Loucy (cell line): ENCODE data around the gene DRD1.

Experiments
- H2AFZ ChIP-seq: fragments of 200-600 bp; sonication (generic); 2 replicates; pipeline ENCODE4 v1.6.0; 2016; ENCODE audit warnings: antibody characterized with exemption, mild to moderate bottlenecking, low read length, moderate library complexity
- H3F3A ChIP-seq: fragments of 200-600 bp; 2 replicates; pipeline ENCODE4 v1.6.0; 2016; ENCODE audit warnings: antibody characterized with exemption, low read depth, mild to moderate bottlenecking
- H3K27me3 ChIP-seq: fragments of 200-600 bp; sonication (generic); 2 replicates; pipeline ENCODE4 v1.6.1; 2014; ENCODE audit warnings: low read length, mild to moderate bottlenecking; ENCODE audit not compliant: insufficient read depth, poor library complexity, severe bottlenecking
- H3K36me3 ChIP-seq: fragments of 200-600 bp; sonication (generic); 2 replicates; pipeline ENCODE4 v1.6.1; 2016; ENCODE audit warnings: low read length; ENCODE audit not compliant: insufficient read depth
- H3K4me1 ChIP-seq: fragments of 200-600 bp; sonication (generic); 2 replicates; pipeline ENCODE4 v1.5.1; 2014; ENCODE audit warnings: low read length, mild to moderate bottlenecking; ENCODE audit not compliant: insufficient read depth, poor library complexity, severe bottlenecking
- H3K4me2 ChIP-seq: fragments of 200-600 bp; sonication (generic); 2 replicates; pipeline ENCODE4 v1.6.0; 2014; ENCODE audit warnings: antibody characterized with exemption, low read length, low read depth, mild to moderate bottlenecking; ENCODE audit not compliant: poor library complexity, severe bottlenecking
- H3K4me3 ChIP-seq: fragments of 200-600 bp; sonication (generic); 2 replicates; pipeline ENCODE4 v1.5.1; 2014; ENCODE audit warnings: low read length, mild to moderate bottlenecking, mixed read lengths; ENCODE audit not compliant: poor library complexity, severe bottlenecking
- H3K79me2 ChIP-seq: fragments of 200-600 bp; sonication (generic); 2 replicates; pipeline ENCODE4 v1.6.1; 2014; ENCODE audit warnings: low read length; ENCODE audit not compliant: insufficient read depth
- H3K9ac ChIP-seq: fragments of 200-600 bp; sonication (generic); 2 replicates; pipeline ENCODE4 v1.6.0; 2014; ENCODE audit warnings: mild to moderate bottlenecking, low read depth, low read length, moderate library complexity; ENCODE audit not compliant: poor library complexity, severe bottlenecking
- H3K9me2 ChIP-seq: fragments of 200-600 bp; sonication (generic); replicated peaks from 2 replicates; pipeline ENCODE4 v1.6.1; 2016; ENCODE audit warnings: low read depth, low read length, mixed read lengths
- H3K9me3 ChIP-seq: fragments of 200-600 bp; sonication (generic); 2 replicates; pipeline ENCODE4 v1.6.1; 2014; ENCODE audit warnings: mild to moderate bottlenecking, antibody characterized with exemption, low read length, low read depth; ENCODE audit not compliant: insufficient read depth
- H4K20me1 ChIP-seq: fragments of 200-600 bp; sonication (generic); 2 replicates; pipeline ENCODE4 v1.6.0; 2014; ENCODE audit warnings: antibody characterized with exemption, low read length, mild to moderate bottlenecking; ENCODE audit not compliant: insufficient read depth, poor library complexity, severe bottlenecking
- EZH2phosphoT487 ChIP-seq: fragments of 200-600 bp; IDR thresholded peaks from 2 replicates; pipeline ENCODE4 v1.6.1; 2018; ENCODE audit warnings: antibody characterized with exemption, mild to moderate bottlenecking, moderate library complexity, borderline replicate concordance
- TF ChIP-seq, protein P1 (sequence below): fragments of 200-600 bp; sonication (generic); conservative IDR thresholded peaks from 2 replicates; pipeline ENCODE4 v1.5.1; 2014; ENCODE audit warnings: mild to moderate bottlenecking, antibody characterized with exemption, low read length

Gene DRD1

DNA sequence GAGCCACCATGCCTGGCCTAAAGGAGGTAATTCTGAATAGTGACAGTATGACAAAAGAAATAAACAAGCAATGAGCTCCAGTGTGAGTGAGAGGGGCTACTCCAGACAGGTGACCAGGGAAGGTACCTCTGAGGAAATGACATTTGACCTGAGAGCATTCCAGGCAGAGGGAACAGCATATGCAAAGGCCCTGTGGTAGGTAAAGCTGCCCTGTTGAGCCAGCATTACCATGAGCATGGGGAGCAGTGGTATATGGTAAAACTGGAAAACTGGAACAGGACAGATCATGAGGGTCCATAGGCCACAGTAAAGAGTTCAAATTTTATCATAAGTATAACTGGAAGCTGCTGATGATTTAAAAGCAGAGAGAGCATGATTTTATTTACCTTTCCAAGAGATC is 28.4 kb upstream of the DRD1 start:
- H2AFZ ChIP-seq, result no peak overlapping the region
- no peaks in the 10 kb centered on the region for H3K79me2 ChIP-seq
- no peaks in the 10 kb centered on the region for H3K36me3 ChIP-seq
- H3K9me2 ChIP-seq, result no peaks in the 10 kb centered on the region
- no peaks in the 10 kb centered on the region for H3F3A ChIP-seq
- TF ChIP-seq EZH2phosphoT487, result no peak
- TF ChIP-seq, protein P1, sequence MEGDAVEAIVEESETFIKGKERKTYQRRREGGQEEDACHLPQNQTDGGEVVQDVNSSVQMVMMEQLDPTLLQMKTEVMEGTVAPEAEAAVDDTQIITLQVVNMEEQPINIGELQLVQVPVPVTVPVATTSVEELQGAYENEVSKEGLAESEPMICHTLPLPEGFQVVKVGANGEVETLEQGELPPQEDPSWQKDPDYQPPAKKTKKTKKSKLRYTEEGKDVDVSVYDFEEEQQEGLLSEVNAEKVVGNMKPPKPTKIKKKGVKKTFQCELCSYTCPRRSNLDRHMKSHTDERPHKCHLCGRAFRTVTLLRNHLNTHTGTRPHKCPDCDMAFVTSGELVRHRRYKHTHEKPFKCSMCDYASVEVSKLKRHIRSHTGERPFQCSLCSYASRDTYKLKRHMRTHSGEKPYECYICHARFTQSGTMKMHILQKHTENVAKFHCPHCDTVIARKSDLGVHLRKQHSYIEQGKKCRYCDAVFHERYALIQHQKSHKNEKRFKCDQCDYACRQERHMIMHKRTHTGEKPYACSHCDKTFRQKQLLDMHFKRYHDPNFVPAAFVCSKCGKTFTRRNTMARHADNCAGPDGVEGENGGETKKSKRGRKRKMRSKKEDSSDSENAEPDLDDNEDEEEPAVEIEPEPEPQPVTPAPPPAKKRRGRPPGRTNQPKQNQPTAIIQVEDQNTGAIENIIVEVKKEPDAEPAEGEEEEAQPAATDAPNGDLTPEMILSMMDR, result no peak
- no peaks in the 10 kb centered on the region for H3K9me3 ChIP-seq
- no peaks in the 10 kb centered on the region for H4K20me1 ChIP-seq
- H3K4me3 ChIP-seq, result no peak overlapping the region
- no peak overlapping the region for H3K4me2 ChIP-seq
- no peaks in the 10 kb centered on the region for H3K27me3 ChIP-seq
- H3K9ac ChIP-seq, result no peak overlapping the region
- H3K4me1 ChIP-seq, result no peaks in the 10 kb centered on the region

- Histone ChIP-seq H2AFZ (no peak overlapping the region), H3K9ac (no peak overlapping the region), H3K9me2 (no peaks in the 10 kb centered on the region), H3F3A (no peaks in the 10 kb centered on the region), H3K36me3 (no peaks in the 10 kb centered on the region), H3K9me3 (no peaks in the 10 kb centered on the region), H3K4me1 (no peaks in the 10 kb centered on the region), H4K20me1 (no peaks in the 10 kb centered on the region), H3K27me3 (no peaks in the 10 kb centered on the region), H3K79me2 (no peaks in the 10 kb centered on the region), H3K4me2 (no peak overlapping the region), H3K4me3 (no peak overlapping the region)
- no peak for TF ChIP-seq EZH2phosphoT487
- TF ChIP-seq, protein P1, result no peak
Observed at GRCh38 chr5:175471628-175472027, 27.6 kb upstream of the DRD1 start.

GRCh38 chr5:175471196-175471595 is 27.2 kb upstream of the DRD1 start:
- TF ChIP-seq EZH2phosphoT487, result no peak
- TF ChIP-seq, protein P1, result no peak
- Histone ChIP-seq H3F3A (no peaks in the 10 kb centered on the region), H3K4me3 (no peak overlapping the region), H3K9me3 (no peaks in the 10 kb centered on the region), H3K4me2 (no peak overlapping the region), H3K9me2 (no peaks in the 10 kb centered on the region), H4K20me1 (no peaks in the 10 kb centered on the region), H3K9ac (no peak overlapping the region), H3K36me3 (no peaks in the 10 kb centered on the region), H3K4me1 (no peaks in the 10 kb centered on the region), H2AFZ (no peak overlapping the region), H3K79me2 (no peaks in the 10 kb centered on the region), H3K27me3 (no peaks in the 10 kb centered on the region)
